ENCODE measurements around the gene CHAMP1. TPM values are rescaled to one million over a fixed set of nuclear protein-coding genes. Genes with fewer than 3 reads are reported as not detected.

Gene CHAMP1
- total RNA-seq, 1 donor from 2014 or later: 5.5 TPM

DNA sequence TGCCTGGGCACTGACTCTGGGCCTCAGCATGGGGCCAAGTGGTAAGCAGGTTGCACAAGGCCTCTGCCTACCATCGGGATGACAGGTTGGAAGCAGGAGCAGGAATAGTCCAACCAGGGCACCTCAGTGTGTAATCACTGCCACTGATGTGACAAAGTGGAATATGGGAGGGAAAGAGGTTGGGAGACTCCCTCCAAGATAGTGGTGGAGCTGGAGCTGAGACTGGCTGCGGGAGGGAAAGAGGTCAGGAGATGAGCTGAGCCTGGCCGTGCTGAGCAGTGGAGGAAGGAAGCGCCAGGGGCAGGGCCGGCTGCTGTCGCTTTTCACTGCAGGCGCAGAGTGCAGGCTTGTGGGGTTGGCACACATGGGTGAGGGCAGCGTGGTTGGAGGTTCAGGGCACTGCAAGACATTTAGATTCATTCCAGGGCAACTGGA is 26.1 kb upstream of the CHAMP1 start:
- Histone ChIP-seq H3K27me3 (ENCODE audit: control insufficient read depth, insufficient read depth, low read length) (no peaks in the 10 kb centered on the region), H3K4me3 (ENCODE audit: low read depth, low read length) (no peak overlapping the region), H3K36me3 (ENCODE audit: control insufficient read depth, insufficient read depth, low read length) (peaks cover 16% of the 10 kb centered on the region)
- TF ChIP-seq, protein P1, sequence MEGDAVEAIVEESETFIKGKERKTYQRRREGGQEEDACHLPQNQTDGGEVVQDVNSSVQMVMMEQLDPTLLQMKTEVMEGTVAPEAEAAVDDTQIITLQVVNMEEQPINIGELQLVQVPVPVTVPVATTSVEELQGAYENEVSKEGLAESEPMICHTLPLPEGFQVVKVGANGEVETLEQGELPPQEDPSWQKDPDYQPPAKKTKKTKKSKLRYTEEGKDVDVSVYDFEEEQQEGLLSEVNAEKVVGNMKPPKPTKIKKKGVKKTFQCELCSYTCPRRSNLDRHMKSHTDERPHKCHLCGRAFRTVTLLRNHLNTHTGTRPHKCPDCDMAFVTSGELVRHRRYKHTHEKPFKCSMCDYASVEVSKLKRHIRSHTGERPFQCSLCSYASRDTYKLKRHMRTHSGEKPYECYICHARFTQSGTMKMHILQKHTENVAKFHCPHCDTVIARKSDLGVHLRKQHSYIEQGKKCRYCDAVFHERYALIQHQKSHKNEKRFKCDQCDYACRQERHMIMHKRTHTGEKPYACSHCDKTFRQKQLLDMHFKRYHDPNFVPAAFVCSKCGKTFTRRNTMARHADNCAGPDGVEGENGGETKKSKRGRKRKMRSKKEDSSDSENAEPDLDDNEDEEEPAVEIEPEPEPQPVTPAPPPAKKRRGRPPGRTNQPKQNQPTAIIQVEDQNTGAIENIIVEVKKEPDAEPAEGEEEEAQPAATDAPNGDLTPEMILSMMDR (IDR thresholded peaks at IDR 0.05; ENCODE audit: insufficient read depth, low read length, severe bottlenecking): no peak
- DNase-seq (ENCODE audit: low read depth): no peak
- no peak for FAIRE-seq

DNA sequence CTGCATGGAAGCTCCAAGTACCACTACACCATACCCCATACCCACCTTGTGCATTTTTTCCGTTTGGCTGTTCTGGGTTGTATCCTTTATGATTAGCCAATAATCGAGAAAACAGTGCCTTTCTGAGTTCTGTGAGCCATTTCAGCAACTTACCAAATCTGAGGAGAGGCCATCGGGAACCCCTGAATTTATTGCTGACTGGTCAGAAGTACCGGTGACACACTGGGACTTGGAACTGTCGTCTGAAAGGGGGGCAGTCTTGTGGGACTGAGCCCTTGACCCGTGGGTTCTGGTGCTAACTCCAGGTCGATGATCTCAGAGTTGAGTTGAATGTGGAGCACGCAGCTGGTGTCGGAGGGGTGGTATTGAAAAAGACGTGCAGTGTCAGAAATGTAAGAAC is 17.9 kb upstream of the CHAMP1 start:
- TF ChIP-seq, protein P1 (IDR thresholded peaks at IDR 0.05; ENCODE audit: insufficient read depth, low read length, severe bottlenecking): no peak
- Histone ChIP-seq H3K4me3 (ENCODE audit: low read depth, low read length) (no peak overlapping the region), H3K36me3 (ENCODE audit: control insufficient read depth, insufficient read depth, low read length) (peaks cover 13% of the 10 kb centered on the region), H3K27me3 (ENCODE audit: control insufficient read depth, insufficient read depth, low read length) (no peaks in the 10 kb centered on the region)
- no peak for DNase-seq (ENCODE audit: low read depth)
- FAIRE-seq: no peak

DNA sequence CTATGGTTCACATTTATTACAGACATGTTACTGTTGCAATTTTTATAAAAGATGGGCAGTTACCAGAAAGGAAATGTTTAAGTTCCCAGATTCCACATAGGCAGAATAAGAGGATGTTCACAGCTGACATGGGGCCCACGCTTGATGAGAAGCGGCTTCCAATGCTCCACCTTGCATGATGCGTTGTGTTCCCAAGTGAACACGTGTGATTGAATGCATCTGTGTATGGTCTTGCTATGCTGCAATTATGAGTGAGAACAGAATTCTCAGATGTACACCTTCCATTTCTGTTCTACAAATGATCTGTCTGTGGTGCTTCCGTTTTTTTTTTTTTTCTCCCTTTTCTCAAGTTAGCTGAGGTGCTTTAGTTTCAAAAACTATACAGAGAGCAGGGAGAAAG is 17.4 kb upstream of the CHAMP1 start:
- TF ChIP-seq, protein P1 (IDR thresholded peaks at IDR 0.05; ENCODE audit: insufficient read depth, low read length, severe bottlenecking): no peak
- DNase-seq (ENCODE audit: low read depth) (no peak), FAIRE-seq (no peak)
- H3K4me3 ChIP-seq (ENCODE audit: low read depth, low read length): no peak overlapping the region
- no peaks in the 10 kb centered on the region for H3K27me3 ChIP-seq (ENCODE audit: control insufficient read depth, insufficient read depth, low read length)
- peaks cover 14% of the 10 kb centered on the region for H3K36me3 ChIP-seq (ENCODE audit: control insufficient read depth, insufficient read depth, low read length)

DNA sequence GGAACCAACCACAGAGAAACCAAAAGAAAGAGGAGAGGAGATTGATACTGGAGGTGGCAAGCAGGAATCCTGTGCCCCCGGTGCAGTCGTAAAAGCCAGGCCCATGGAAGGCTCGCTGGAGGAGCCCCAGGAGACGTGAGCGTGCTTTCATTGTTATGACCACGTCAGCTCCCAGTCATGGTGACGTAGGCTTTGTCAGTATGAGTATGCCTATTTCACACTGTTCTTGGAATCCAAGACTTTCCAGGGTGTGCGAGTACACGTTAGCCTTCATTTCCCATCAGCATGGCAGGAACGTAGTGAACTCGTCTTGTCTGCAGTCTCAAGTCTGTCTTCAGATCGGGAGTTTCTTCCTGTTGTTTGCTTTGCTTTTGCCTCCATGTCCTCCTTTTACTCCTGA is 15.4 kb upstream of the CHAMP1 start:
- TF ChIP-seq, protein P1 (IDR thresholded peaks at IDR 0.05; ENCODE audit: insufficient read depth, low read length, severe bottlenecking): no peak
- Histone ChIP-seq H3K4me3 (ENCODE audit: low read depth, low read length) (no peak overlapping the region), H3K27me3 (ENCODE audit: control insufficient read depth, insufficient read depth, low read length) (no peaks in the 10 kb centered on the region), H3K36me3 (ENCODE audit: control insufficient read depth, insufficient read depth, low read length) (peaks cover 20% of the 10 kb centered on the region)
- FAIRE-seq (no peak), DNase-seq (ENCODE audit: low read depth) (no peak)

DNA sequence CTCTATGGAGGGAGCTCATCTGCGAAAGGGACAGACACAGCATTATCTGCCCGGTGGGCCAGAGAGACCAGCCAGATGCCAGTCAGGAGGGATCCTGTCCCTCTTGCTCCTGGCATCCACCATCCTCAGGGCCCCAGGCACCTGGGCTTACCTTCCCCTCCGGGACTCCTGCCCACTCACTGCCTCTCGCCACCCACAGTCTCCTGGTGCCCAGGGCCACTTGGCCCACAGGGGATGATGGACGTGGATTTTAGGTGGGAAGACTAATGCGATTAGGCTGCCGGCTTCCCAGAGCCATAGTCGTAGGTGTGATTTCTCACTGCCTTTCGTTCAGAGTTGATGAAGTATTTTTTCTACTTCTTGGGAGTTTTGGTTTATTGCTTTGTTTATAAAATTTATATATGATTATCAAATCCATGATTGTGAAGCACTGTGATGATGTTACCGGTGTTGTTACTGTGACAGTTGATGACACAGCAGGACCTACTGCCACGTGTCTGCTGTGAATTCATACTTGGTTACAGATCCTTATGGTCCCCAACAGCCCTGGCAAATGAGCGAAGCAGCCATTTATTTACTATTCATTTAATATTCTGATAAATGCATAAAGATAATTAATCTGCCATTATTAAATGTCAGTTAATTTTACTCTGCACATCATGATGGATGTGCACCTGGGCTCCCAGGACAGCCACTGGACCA is 14.5 kb upstream of the CHAMP1 start:
- Histone ChIP-seq H3K36me3 (ENCODE audit: control insufficient read depth, insufficient read depth, low read length) (peaks cover 22% of the 10 kb centered on the region), H3K4me3 (ENCODE audit: low read depth, low read length) (no peak overlapping the region), H3K27me3 (ENCODE audit: control insufficient read depth, insufficient read depth, low read length) (no peaks in the 10 kb centered on the region)
- TF ChIP-seq, protein P1 (IDR thresholded peaks at IDR 0.05; ENCODE audit: insufficient read depth, low read length, severe bottlenecking): no peak
- DNase-seq (ENCODE audit: low read depth) (no peak), FAIRE-seq (no peak)
